GM10248 (cell line): ENCODE data around the gene SAMD13.

ENCODE experiments used
- CTCF ChIA-PET: fragments of 300-600 bp; sonication (Branson Sonifier 250); formaldehyde crosslinking; extraction: SDS; loops from one replicate; lab custom pipeline; 2021; ENCODE audit warnings: antibody characterized with exemption; lab: Yijun Ruan, JAX
- POLR2A ChIA-PET: fragments of 350-650 bp; sonication (Branson Sonifier 250); formaldehyde crosslinking; extraction: SDS; loops from one replicate; lab custom pipeline; 2020; ENCODE audit warnings: antibody characterized with exemption; lab: Yijun Ruan, JAX
- DNase-seq: peaks from one replicate; pipeline ENCODE4 v3.0.0; 2012; ENCODE audit errors: extremely low spot score
- TF ChIP-seq, protein P1 (sequence below): IDR thresholded peaks from 2 replicates; pipeline ENCODE4 v1.5.1; 2012; ENCODE audit warnings: mild to moderate bottlenecking, low read depth; ENCODE audit errors: extremely low read depth, missing control alignments, control extremely low read depth

The SAMD13 gene

DNA sequence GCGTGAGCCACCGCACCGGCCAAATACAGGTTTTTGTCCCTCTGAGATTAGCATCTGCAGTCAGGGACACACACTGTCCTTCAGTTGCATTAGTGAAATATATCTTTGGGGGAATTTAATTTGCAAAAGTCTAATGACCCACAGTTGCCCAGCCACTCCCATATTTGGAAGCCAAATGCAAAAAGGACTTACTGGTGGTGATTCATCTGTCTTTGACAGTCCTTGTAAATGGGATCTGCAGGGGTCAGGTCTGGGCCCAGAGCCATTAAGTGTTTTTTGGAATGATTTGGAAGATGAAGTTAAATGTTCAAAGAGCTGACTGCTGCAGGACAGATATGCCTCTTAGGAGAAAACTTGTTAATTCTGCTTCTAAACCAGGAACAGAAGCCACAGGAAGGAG is 52.2 kb downstream of the SAMD13 start:
- TF ChIP-seq, protein P1, sequence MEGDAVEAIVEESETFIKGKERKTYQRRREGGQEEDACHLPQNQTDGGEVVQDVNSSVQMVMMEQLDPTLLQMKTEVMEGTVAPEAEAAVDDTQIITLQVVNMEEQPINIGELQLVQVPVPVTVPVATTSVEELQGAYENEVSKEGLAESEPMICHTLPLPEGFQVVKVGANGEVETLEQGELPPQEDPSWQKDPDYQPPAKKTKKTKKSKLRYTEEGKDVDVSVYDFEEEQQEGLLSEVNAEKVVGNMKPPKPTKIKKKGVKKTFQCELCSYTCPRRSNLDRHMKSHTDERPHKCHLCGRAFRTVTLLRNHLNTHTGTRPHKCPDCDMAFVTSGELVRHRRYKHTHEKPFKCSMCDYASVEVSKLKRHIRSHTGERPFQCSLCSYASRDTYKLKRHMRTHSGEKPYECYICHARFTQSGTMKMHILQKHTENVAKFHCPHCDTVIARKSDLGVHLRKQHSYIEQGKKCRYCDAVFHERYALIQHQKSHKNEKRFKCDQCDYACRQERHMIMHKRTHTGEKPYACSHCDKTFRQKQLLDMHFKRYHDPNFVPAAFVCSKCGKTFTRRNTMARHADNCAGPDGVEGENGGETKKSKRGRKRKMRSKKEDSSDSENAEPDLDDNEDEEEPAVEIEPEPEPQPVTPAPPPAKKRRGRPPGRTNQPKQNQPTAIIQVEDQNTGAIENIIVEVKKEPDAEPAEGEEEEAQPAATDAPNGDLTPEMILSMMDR = no peak
- DNase-seq = no peak
- ChIA-PET CTCF (no interaction called here), POLR2A (no interaction called here)

DNA sequence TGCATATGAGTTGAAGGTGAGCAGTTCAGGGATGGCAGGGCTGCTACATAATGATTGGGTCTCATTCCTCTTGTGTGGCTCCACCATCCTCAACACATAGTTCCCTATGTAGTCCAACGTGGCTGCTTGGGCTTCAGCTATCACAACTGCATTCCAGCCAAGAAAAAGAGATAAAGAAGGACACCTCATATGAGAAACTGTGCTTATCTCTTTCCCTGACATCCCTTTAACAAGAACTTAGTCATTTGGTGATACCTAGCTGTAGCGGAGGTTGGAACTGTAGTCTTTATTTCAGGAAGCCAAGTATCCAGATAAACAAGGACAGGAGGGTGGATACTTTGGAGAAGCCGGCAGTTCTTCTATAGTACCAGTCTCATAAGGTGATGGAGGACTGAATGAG is 54.0 kb downstream of the SAMD13 start:
- ChIA-PET POLR2A (no interaction called here), CTCF (interaction anchor here (1.0 kb wide), 1 partner anchor 13 kb away, joined by 3 read pairs; no protein-coding TSS in a partner anchor)
- no peak for DNase-seq
- TF ChIP-seq, protein P1 = no peak

DNA sequence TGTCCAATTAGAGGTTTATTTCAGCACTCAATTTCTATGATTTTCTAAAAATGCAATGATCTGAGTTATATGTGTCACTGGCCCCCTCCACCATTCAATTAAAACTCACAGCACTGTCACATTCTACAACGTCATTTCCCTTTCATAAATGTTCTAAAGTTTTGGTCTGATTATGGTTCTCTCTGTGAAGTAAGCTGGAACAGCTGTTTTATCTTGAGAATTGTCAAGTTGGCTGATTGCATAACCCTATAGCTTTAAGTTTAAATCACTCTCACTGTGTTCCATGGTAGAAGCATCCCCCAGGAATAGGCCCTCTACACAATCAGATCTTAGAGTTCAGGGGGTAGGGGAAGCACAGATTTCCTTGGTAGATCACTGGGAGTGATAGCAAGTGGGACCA is 55.4 kb downstream of the SAMD13 start:
- ChIA-PET CTCF (interaction anchor here (1.1 kb wide), 1 partner anchor 14 kb away, joined by 3 read pairs; no protein-coding TSS in a partner anchor), POLR2A (no interaction called here)
- TF ChIP-seq, protein P1 = no peak
- no peak for DNase-seq

DNA sequence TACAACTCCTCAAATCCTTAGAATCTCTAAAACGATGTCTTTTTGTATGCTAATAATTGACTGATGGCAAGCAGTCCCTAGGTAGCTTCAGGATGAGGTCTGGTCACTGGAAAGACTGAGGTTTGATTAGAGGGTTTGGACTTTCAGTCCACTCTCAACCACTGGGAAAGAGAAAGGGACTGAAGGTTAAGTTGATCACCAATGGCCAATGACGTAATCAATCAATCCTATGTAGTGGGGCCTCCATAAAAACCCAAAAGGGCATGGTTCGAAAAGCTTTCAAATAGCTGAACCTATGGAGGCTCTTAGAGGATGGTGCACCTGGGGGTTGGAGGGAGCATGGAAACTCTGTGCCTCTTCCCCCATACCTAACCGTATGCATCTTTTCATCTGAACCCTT is 57.2 kb downstream of the SAMD13 start:
- POLR2A ChIA-PET = no interaction called here
- TF ChIP-seq, protein P1 = no peak
- CTCF ChIA-PET = interaction anchor here (0.9 kb wide), 1 partner anchor 12 kb away, joined by 3 read pairs; no protein-coding TSS in a partner anchor
- no peak for DNase-seq

DNA sequence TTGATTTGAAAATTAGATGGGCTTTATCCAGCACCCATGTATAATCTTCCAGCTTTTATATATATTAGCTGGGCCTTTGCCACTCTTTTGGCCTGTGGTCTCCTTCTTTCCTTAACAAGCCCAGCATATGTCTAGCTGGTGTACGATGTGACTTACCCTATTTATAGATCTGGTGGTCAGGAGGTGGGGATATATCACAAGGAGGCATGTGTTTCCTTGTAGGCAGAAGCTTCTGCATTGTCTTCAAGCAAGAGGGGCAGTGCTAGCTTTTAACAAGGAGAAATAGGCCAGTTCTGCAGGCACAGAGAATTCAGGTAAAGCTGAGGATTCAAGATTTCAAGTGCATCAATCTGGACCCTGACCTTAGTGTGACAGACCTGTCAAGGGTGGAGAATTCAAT is 58.8 kb downstream of the SAMD13 start:
- POLR2A ChIA-PET = no interaction called here
- CTCF ChIA-PET = interaction anchor here (1.3 to 1.4 kb wide), 3 partner anchors 11 to 23 kb away, joined by 3 to 4 read pairs (median 3); no protein-coding TSS in a partner anchor
- no peak for DNase-seq
- TF ChIP-seq, protein P1 = no peak

DNA sequence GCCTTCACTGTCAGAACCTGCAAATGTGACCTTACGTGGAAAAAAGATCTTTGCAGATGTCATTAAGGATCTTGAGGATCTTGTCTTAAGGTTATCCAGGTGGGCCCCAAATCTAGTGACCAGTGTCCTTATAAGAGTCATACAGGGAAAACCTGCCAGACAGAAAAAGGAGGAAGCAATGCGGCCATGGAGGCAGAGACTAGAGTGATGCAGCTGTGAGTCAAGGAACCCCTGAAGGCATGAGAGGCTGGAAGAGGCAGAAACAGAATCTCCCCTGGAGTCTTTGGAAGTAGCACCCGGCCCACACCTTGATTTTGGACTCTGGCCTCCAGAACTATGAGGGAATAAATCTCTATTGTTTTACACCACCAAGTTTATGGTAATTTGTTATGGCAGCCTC is 60.3 kb downstream of the SAMD13 start:
- TF ChIP-seq, protein P1 = no peak
- ChIA-PET CTCF (interaction anchor here (1.3 to 1.4 kb wide), 2 partner anchors 12 to 14 kb away, joined by 3 to 4 read pairs; no protein-coding TSS in a partner anchor), POLR2A (no interaction called here)
- no peak for DNase-seq

DNA sequence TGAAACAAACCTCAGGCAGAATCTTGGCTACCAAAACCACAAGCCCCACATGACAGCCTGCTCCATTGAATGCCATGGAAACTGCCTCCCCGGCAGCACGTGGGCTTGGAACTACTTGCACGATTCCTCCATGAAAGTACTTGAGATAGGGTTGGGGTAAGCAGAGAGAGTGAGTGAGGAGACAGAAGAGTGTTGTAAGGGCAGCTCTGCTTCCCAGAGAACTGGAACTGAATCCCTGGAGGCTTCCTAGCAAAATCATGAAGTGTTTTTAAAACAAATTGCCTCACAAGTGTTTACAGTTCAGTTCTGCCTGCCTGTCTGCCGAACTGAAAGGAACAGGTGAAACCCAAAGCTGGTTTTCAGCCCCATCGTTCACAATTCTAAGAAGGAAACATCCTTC is 61.5 kb downstream of the SAMD13 start:
- no peak for DNase-seq
- TF ChIP-seq, protein P1 = no peak
- CTCF ChIA-PET = interaction anchor here (1.2 kb wide), 1 partner anchor 128 kb away, joined by 3 read pairs; no protein-coding TSS in a partner anchor
- POLR2A ChIA-PET = no interaction called here
